Osteoblast (primary cell): ENCODE results near the gene GPR137B. TPM values are rescaled to one million over a fixed set of nuclear protein-coding genes. Genes with fewer than 3 reads are reported as not detected.

Experiments used
- DNase-seq: peaks from one replicate; pipeline ENCODE4 v3.0.0; 2011; ENCODE audit warnings: low spot score, mixed read lengths; ENCODE audit not compliant: insufficient read length; ENCODE audit errors: missing footprints
- H2AFZ ChIP-seq: 2 replicates; pipeline ENCODE4 v1.6.0; 2011; ENCODE audit warnings: mild to moderate bottlenecking, low read length
- H3K27ac ChIP-seq: 2 replicates; pipeline ENCODE4 v1.5.1; 2011; ENCODE audit warnings: mild to moderate bottlenecking, low read depth, low read length, moderate library complexity
- H3K27me3 ChIP-seq: 2 replicates; pipeline ENCODE4 v1.6.0; 2012; ENCODE audit warnings: mild to moderate bottlenecking, control low read depth, inconsistent platforms, low read length, moderate library complexity; ENCODE audit not compliant: insufficient read depth
- H3K36me3 ChIP-seq: 2 replicates; pipeline ENCODE4 v1.5.1; 2011; ENCODE audit warnings: mild to moderate bottlenecking, low read length, control low read depth, moderate library complexity; ENCODE audit not compliant: insufficient read depth
- H3K4me1 ChIP-seq: 2 replicates; pipeline ENCODE4 v1.5.1; 2011; ENCODE audit warnings: mild to moderate bottlenecking, low read length, control low read depth, moderate library complexity; ENCODE audit not compliant: insufficient read depth
- H3K4me2 ChIP-seq: 2 replicates; pipeline ENCODE4 v1.6.0; 2011; ENCODE audit warnings: mild to moderate bottlenecking, low read length; ENCODE audit not compliant: insufficient read depth
- H3K4me3 ChIP-seq: fragments of 200-600 bp; sonication (generic); 3 replicates; pipeline ENCODE4 v1.5.1; 2012; ENCODE audit warnings: mild to moderate bottlenecking, low read length, inconsistent platforms; ENCODE audit not compliant: insufficient read depth
- H3K79me2 ChIP-seq: 2 replicates; pipeline ENCODE4 v1.6.0; 2012; ENCODE audit warnings: mild to moderate bottlenecking, low read length, control low read depth, inconsistent platforms; ENCODE audit not compliant: insufficient read depth
- H3K9me3 ChIP-seq: 2 replicates; pipeline ENCODE4 v1.5.1; 2011; ENCODE audit warnings: low read depth, low read length, control low read depth
- H4K20me1 ChIP-seq: 2 replicates; pipeline ENCODE4 v1.6.0; 2012; ENCODE audit warnings: mild to moderate bottlenecking, low read length, control low read depth; ENCODE audit not compliant: insufficient read depth
- total RNA-seq: library from RNA; depleted of rRNA; stranded (reverse); fragments of >200 nt; gene quantifications from 2 replicates; pipeline ENCODE4 v1.2.3, GENCODE V29; 2012
- TF ChIP-seq, protein P1 (sequence below): IDR thresholded peaks from 2 replicates; pipeline ENCODE4 v1.5.1; 2011; ENCODE audit warnings: mild to moderate bottlenecking, low read depth, low read length, moderate library complexity; ENCODE audit errors: extremely low read depth

Gene GPR137B
- total RNA-seq, 1 donor = 23.5 TPM

DNA sequence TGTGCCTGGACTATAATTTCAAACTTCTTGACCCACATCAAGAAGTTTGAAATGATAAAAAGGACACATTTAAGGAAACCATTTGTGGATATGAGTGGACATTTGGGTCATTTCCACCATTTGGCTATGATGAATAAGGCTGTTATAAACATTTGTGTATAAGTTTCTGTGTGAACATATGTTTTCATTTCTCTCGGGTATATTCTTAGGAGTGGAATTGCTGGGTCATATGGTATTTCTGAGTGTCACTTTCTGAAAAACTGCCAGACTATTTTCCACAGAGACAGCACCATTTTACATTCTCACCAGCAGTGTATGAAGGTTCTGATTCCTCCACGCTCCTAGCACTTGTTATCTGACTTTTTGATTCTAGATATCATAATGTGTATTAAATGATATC, 50.8 kb downstream of the GPR137B start:
- H2AFZ ChIP-seq = no peak overlapping the region
- H3K27me3 ChIP-seq = no peaks in the 10 kb centered on the region
- H3K36me3 ChIP-seq = no peaks in the 10 kb centered on the region
- peak; percentile 45 for DNase-seq
- no peaks in the 10 kb centered on the region for H3K9me3 ChIP-seq
- H3K79me2 ChIP-seq = no peaks in the 10 kb centered on the region
- no peak overlapping the region for H3K4me2 ChIP-seq
- H3K27ac ChIP-seq = no peak overlapping the region
- TF ChIP-seq, protein P1, sequence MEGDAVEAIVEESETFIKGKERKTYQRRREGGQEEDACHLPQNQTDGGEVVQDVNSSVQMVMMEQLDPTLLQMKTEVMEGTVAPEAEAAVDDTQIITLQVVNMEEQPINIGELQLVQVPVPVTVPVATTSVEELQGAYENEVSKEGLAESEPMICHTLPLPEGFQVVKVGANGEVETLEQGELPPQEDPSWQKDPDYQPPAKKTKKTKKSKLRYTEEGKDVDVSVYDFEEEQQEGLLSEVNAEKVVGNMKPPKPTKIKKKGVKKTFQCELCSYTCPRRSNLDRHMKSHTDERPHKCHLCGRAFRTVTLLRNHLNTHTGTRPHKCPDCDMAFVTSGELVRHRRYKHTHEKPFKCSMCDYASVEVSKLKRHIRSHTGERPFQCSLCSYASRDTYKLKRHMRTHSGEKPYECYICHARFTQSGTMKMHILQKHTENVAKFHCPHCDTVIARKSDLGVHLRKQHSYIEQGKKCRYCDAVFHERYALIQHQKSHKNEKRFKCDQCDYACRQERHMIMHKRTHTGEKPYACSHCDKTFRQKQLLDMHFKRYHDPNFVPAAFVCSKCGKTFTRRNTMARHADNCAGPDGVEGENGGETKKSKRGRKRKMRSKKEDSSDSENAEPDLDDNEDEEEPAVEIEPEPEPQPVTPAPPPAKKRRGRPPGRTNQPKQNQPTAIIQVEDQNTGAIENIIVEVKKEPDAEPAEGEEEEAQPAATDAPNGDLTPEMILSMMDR = no peak
- H4K20me1 ChIP-seq = no peaks in the 10 kb centered on the region
- no peaks in the 10 kb centered on the region for H3K4me1 ChIP-seq
- H3K4me3 ChIP-seq = no peak overlapping the region

DNA sequence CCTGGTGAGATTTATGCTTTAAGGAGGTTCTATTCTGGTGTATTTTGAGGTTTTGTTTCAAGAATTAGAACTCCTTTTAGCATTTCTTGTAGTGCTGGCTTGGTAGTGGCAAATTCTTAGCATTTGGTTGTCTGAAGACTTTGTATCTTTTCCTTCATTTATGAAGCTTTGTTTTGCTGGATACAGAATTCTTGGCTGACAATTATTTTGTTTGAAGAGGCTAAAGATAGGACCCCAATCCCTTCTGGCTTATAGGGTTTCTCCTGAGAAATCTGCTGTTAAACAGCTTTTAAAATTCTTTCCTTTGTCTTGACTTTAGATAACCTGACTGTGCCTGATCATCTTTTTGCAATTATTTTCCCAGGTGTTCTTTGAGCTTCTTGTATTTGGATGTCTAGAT, 58.6 kb downstream of the GPR137B start:
- Histone ChIP-seq H3K9me3 (no peaks in the 10 kb centered on the region), H3K4me1 (peaks cover 13% of the 10 kb centered on the region), H4K20me1 (no peaks in the 10 kb centered on the region), H3K4me3 (no peak overlapping the region), H3K4me2 (no peak overlapping the region), H2AFZ (no peak overlapping the region), H3K27ac (no peak overlapping the region), H3K27me3 (no peaks in the 10 kb centered on the region), H3K36me3 (no peaks in the 10 kb centered on the region), H3K79me2 (no peaks in the 10 kb centered on the region)
- TF ChIP-seq, protein P1 = no peak
- DNase-seq = no peak

DNA sequence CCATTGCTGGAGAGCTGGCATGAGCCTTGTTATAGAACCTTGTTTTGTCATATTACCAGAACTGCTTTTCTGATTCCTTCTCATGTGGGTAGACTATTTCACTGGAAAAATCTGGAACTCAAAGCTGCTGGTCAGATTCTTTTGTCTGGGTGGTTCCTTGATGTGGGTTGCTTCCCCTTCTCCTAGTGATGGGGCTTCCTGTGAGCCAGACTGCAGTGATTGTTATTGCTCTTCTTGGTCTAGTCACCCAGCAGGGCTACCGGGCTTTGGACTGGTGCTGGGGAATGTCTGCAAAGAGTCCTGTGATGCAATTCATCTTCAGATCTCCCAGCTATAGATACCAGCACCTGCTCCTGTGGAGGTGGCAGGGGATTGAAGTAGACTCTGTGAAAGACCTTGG, 59.4 kb downstream of the GPR137B start:
- DNase-seq = no peak
- Histone ChIP-seq H4K20me1 (no peaks in the 10 kb centered on the region), H3K4me3 (no peak overlapping the region), H3K36me3 (no peaks in the 10 kb centered on the region), H3K79me2 (no peaks in the 10 kb centered on the region), H2AFZ (no peak overlapping the region), H3K4me1 (peaks cover 13% of the 10 kb centered on the region), H3K27me3 (no peaks in the 10 kb centered on the region), H3K9me3 (no peaks in the 10 kb centered on the region), H3K4me2 (no peak overlapping the region), H3K27ac (no peak overlapping the region)
- TF ChIP-seq, protein P1 = no peak

DNA sequence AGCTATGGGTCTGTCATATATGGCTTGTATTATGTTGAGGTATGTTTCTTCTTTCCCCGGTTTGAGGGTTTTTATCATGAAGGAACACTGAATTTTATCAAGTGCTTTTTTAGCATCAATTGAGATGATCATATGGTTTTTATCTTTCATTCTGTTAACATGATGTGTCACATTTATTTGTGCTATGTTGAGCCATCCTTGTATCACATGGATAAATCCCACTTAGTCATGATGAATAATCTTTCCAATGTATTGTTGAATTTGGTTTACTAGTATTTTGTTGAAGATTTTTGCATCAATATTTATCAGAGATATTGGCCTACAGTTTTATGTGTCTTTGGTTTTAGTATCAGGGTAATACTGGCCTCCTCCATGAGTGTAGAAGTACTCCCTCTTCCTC, 61.7 kb downstream of the GPR137B start:
- no peak overlapping the region for H3K4me2 ChIP-seq
- peaks cover 13% of the 10 kb centered on the region for H3K4me1 ChIP-seq
- no peaks in the 10 kb centered on the region for H4K20me1 ChIP-seq
- H3K27ac ChIP-seq = no peak overlapping the region
- TF ChIP-seq, protein P1 = no peak
- DNase-seq = no peak
- no peaks in the 10 kb centered on the region for H3K27me3 ChIP-seq
- no peak overlapping the region for H2AFZ ChIP-seq
- no peak overlapping the region for H3K4me3 ChIP-seq
- no peaks in the 10 kb centered on the region for H3K9me3 ChIP-seq
- no peaks in the 10 kb centered on the region for H3K79me2 ChIP-seq
- H3K36me3 ChIP-seq = no peaks in the 10 kb centered on the region
